GM21390 (cell line): Measurements from ENCODE around the gene ZIC2.

Experiments used
- ATAC-seq: cut with Tn5 transposase; IDR thresholded peaks from one replicate; pipeline ENCODE4 v1.9.1; 2021; ENCODE audit not compliant: unreplicated experiment

Gene ZIC2

GRCh38 chr13:99973808-99974185 lies 7.8 kb upstream of the ZIC2 start:
- no peak for ATAC-seq

- ATAC-seq = no peak
Observed at GRCh38 chr13:99974296-99974938, 7.2 kb upstream of the ZIC2 start.

GRCh38 chr13:99974939-99975561 lies 6.5 kb upstream of the ZIC2 start:
- ATAC-seq = no peak

- no peak for ATAC-seq
Observed at GRCh38 chr13:99975626-99976025, 6.0 kb upstream of the ZIC2 start.

- no peak for ATAC-seq
Observed at GRCh38 chr13:99976575-99976974, 5.0 kb upstream of the ZIC2 start.

- no peak for ATAC-seq
Observed at GRCh38 chr13:99977334-99977911, 4.2 kb upstream of the ZIC2 start.

- no peak for ATAC-seq
Observed at GRCh38 chr13:99977912-99978798, 3.4 kb upstream of the ZIC2 start.

GRCh38 chr13:99978799-99979452 lies 2.7 kb upstream of the ZIC2 start:
- ATAC-seq = no peak

GRCh38 chr13:99979453-99980200 lies 2.0 kb upstream of the ZIC2 start:
- ATAC-seq = no peak

- no peak for ATAC-seq
Observed at GRCh38 chr13:99980201-99980823, 1.3 kb upstream of the ZIC2 start.

GRCh38 chr13:99980824-99981734 lies 505 bp upstream of the ZIC2 start:
- ATAC-seq = no peak

GRCh38 chr13:99982036-99982730 lies 599 bp downstream of the ZIC2 start:
- ATAC-seq = no peak

GRCh38 chr13:99982731-99983498 lies 1.3 kb downstream of the ZIC2 start:
- ATAC-seq = no peak

GRCh38 chr13:99983499-99984401 lies 2.2 kb downstream of the ZIC2 start:
- ATAC-seq = no peak

GRCh38 chr13:99984461-99985240 lies 3.1 kb downstream of the ZIC2 start:
- ATAC-seq = no peak
